ENCODE measurements around the gene ATXN7.
A peak's percentile ranks its signal among the peaks of the same experiment; 100 is the strongest.

Gene ATXN7

GRCh38 chr3:63960048-63960711 is 96.5 kb downstream of the ATXN7 start:
- H2AFZ ChIP-seq (ENCODE audit: low read length) = no peak overlapping the region
- no peaks in the 10 kb centered on the region for H3K9me2 ChIP-seq (replicated peaks; ENCODE audit: low read depth, low read length)
- peaks cover 18% of the 10 kb centered on the region for H3K4me1 ChIP-seq (ENCODE audit: insufficient read depth, low read length, poor library complexity, severe bottlenecking)
- H4K20me1 ChIP-seq (ENCODE audit: insufficient read depth, low read length, poor library complexity, severe bottlenecking) = peaks cover 35% of the 10 kb centered on the region
- H3K36me3 ChIP-seq (ENCODE audit: insufficient read depth, low read length) = peaks cover 26% of the 10 kb centered on the region
- H3K4me2 ChIP-seq (ENCODE audit: low read depth, low read length, poor library complexity, severe bottlenecking) = no peak overlapping the region
- H3K27me3 ChIP-seq (ENCODE audit: insufficient read depth, low read length, poor library complexity, severe bottlenecking) = no peaks in the 10 kb centered on the region
- H3K79me2 ChIP-seq (ENCODE audit: insufficient read depth, low read length) = peaks cover 70% of the 10 kb centered on the region
- H3K9me3 ChIP-seq (ENCODE audit: insufficient read depth, low read depth, low read length) = no peaks in the 10 kb centered on the region
- H3K9ac ChIP-seq (ENCODE audit: low read depth, low read length, poor library complexity, severe bottlenecking) = no peak overlapping the region
- no peaks in the 10 kb centered on the region for H3F3A ChIP-seq (ENCODE audit: low read depth)
- no peak overlapping the region for H3K4me3 ChIP-seq (ENCODE audit: low read length, poor library complexity, severe bottlenecking)
- TF ChIP-seq, protein P1, sequence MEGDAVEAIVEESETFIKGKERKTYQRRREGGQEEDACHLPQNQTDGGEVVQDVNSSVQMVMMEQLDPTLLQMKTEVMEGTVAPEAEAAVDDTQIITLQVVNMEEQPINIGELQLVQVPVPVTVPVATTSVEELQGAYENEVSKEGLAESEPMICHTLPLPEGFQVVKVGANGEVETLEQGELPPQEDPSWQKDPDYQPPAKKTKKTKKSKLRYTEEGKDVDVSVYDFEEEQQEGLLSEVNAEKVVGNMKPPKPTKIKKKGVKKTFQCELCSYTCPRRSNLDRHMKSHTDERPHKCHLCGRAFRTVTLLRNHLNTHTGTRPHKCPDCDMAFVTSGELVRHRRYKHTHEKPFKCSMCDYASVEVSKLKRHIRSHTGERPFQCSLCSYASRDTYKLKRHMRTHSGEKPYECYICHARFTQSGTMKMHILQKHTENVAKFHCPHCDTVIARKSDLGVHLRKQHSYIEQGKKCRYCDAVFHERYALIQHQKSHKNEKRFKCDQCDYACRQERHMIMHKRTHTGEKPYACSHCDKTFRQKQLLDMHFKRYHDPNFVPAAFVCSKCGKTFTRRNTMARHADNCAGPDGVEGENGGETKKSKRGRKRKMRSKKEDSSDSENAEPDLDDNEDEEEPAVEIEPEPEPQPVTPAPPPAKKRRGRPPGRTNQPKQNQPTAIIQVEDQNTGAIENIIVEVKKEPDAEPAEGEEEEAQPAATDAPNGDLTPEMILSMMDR (conservative IDR thresholded peaks at IDR 0.05; ENCODE audit: low read length) = no peak
- TF ChIP-seq EZH2phosphoT487 (IDR thresholded peaks at IDR 0.05; ENCODE audit: borderline replicate concordance) = no peak

DNA sequence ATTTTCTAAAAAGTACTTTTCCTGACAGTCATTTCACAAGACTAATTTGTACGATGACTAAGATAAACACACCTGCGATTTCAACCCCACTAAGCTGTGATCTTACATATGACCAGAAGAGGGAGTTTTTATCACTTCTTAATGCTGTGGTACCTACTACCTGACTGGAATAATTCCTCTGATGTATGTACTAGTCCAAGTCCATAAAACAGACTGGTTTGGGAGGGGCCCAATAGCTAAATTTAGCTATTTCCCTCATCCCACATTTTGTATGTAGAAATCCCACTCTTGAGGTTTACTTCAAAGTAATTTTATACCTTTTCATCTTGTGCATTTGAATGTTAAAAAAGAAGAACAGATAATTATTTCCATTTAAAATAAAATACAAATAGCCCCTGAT is 98.2 kb downstream of the ATXN7 start:
- Histone ChIP-seq H3K9me3 (ENCODE audit: insufficient read depth, low read depth, low read length) (no peaks in the 10 kb centered on the region), H3K79me2 (ENCODE audit: insufficient read depth, low read length) (peaks cover 71% of the 10 kb centered on the region), H3K4me1 (ENCODE audit: insufficient read depth, low read length, poor library complexity, severe bottlenecking) (peaks cover 24% of the 10 kb centered on the region), H3F3A (ENCODE audit: low read depth) (peaks cover 4% of the 10 kb centered on the region; the same call in 1 of the 2 replicates), H4K20me1 (ENCODE audit: insufficient read depth, low read length, poor library complexity, severe bottlenecking) (peaks cover 32% of the 10 kb centered on the region), H3K4me3 (ENCODE audit: low read length, poor library complexity, severe bottlenecking) (no peak overlapping the region), H3K4me2 (ENCODE audit: low read depth, low read length, poor library complexity, severe bottlenecking) (no peak overlapping the region), H3K9me2 (replicated peaks; ENCODE audit: low read depth, low read length) (no peaks in the 10 kb centered on the region), H2AFZ (ENCODE audit: low read length) (no peak overlapping the region), H3K27me3 (ENCODE audit: insufficient read depth, low read length, poor library complexity, severe bottlenecking) (no peaks in the 10 kb centered on the region), H3K9ac (ENCODE audit: low read depth, low read length, poor library complexity, severe bottlenecking) (no peak overlapping the region), H3K36me3 (ENCODE audit: insufficient read depth, low read length) (peaks cover 9% of the 10 kb centered on the region)
- TF ChIP-seq, protein P1 (conservative IDR thresholded peaks at IDR 0.05; ENCODE audit: low read length) = peak; percentile 76
- no peak for TF ChIP-seq EZH2phosphoT487 (IDR thresholded peaks at IDR 0.05; ENCODE audit: borderline replicate concordance)

DNA sequence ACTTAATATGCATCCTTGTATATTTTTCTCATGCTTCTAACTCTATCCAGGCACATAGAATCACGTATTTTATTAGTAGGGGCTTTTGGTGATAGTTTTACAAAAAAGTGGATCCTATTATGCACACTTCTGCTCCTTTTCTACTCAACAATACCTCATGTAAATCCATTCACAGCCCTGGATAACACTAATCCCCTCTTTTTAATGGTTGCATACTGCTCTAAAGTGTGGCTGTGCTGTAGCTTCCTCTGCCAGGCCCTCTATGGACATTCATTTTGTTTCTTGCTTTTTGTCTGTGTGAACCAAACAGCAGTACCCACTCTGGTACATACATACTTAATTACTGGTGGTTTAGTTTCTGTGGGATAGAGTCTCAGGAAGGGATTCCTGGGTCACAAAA is 99.8 kb downstream of the ATXN7 start:
- Histone ChIP-seq H4K20me1 (ENCODE audit: insufficient read depth, low read length, poor library complexity, severe bottlenecking) (peaks cover 28% of the 10 kb centered on the region), H3K9ac (ENCODE audit: low read depth, low read length, poor library complexity, severe bottlenecking) (no peak overlapping the region), H3F3A (ENCODE audit: low read depth) (peaks cover 17% of the 10 kb centered on the region), H3K9me3 (ENCODE audit: insufficient read depth, low read depth, low read length) (no peaks in the 10 kb centered on the region), H3K36me3 (ENCODE audit: insufficient read depth, low read length) (peaks cover 7% of the 10 kb centered on the region; the same call in 1 of the 2 replicates), H2AFZ (ENCODE audit: low read length) (no peak overlapping the region), H3K4me1 (ENCODE audit: insufficient read depth, low read length, poor library complexity, severe bottlenecking) (peaks cover 33% of the 10 kb centered on the region), H3K27me3 (ENCODE audit: insufficient read depth, low read length, poor library complexity, severe bottlenecking) (no peaks in the 10 kb centered on the region), H3K4me2 (ENCODE audit: low read depth, low read length, poor library complexity, severe bottlenecking) (no peak overlapping the region), H3K79me2 (ENCODE audit: insufficient read depth, low read length) (peaks cover 58% of the 10 kb centered on the region), H3K4me3 (ENCODE audit: low read length, poor library complexity, severe bottlenecking) (no peak overlapping the region), H3K9me2 (replicated peaks; ENCODE audit: low read depth, low read length) (no peaks in the 10 kb centered on the region)
- TF ChIP-seq EZH2phosphoT487 (IDR thresholded peaks at IDR 0.05; ENCODE audit: borderline replicate concordance) = no peak

Measured in Loucy (cell line).